Fibroblast of mammary gland (primary cell): ENCODE data around the gene ABCA1.

Experiments used
- DNase-seq: peaks from one replicate; pipeline ENCODE4 v3.0.0-alpha.2; 2010; ENCODE audit warnings: low read depth
- H3K4me3 ChIP-seq: 2 replicates; pipeline ENCODE4 v1.5.1; 2011; ENCODE audit warnings: low read depth, mild to moderate bottlenecking, low read length, moderate library complexity; ENCODE audit not compliant: control insufficient read depth
- TF ChIP-seq, protein P1 (sequence below): conservative IDR thresholded peaks from 2 replicates; pipeline ENCODE4 v1.5.1; 2011; ENCODE audit warnings: low read depth, low read length, inconsistent platforms; ENCODE audit not compliant: control insufficient read depth, insufficient read depth

ABCA1 gene

DNA sequence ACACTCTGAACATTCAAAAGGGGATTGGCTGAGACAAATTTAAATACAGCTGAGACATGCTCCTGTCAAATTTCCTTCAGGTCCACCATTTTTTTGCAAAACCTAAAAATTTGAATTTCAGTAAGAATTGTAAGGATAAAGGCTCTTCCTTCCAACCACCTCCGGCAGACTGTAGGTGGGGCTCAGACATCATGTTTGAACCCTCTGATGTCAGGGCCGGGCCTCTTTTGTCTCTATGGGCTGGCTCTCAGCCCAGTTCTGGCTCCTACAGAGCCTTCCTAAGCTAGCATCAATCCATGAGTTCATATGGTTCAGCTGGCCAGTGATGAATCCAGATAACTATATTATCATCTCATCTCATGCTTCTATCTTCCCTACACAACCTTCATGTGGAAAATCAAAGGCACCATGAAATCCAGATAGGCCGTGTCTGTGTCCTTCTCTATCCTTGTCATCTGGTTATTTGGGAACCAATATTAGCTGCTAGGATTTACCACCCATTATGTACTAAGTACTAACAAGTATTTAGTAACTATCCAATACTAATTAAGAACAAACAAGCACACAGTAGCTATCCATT is 119.8 kb downstream of the ABCA1 start:
- peak; percentile 71 for DNase-seq
- TF ChIP-seq, protein P1, sequence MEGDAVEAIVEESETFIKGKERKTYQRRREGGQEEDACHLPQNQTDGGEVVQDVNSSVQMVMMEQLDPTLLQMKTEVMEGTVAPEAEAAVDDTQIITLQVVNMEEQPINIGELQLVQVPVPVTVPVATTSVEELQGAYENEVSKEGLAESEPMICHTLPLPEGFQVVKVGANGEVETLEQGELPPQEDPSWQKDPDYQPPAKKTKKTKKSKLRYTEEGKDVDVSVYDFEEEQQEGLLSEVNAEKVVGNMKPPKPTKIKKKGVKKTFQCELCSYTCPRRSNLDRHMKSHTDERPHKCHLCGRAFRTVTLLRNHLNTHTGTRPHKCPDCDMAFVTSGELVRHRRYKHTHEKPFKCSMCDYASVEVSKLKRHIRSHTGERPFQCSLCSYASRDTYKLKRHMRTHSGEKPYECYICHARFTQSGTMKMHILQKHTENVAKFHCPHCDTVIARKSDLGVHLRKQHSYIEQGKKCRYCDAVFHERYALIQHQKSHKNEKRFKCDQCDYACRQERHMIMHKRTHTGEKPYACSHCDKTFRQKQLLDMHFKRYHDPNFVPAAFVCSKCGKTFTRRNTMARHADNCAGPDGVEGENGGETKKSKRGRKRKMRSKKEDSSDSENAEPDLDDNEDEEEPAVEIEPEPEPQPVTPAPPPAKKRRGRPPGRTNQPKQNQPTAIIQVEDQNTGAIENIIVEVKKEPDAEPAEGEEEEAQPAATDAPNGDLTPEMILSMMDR, result peak; percentile 46
- no peak overlapping the region for H3K4me3 ChIP-seq

DNA sequence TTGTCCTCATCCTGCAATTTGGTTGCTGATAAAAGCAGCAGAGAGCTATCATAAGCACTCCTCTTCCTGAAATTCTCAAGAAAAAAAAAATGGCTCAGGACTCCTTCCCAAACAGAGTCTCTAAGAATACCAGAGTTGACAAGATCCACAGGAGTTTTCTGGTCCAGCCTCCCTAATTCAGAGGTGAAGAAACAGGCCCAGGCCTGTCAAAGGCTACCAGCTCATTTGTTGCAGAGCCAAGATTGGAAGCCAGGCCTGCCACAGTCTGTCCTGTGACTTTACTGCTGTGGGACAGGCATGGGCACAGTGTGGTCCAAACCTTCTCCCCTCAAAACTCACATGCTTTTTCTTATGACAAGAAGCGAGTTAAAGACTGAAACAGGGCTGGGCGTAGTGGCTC is 122.5 kb downstream of the ABCA1 start:
- no peak overlapping the region for H3K4me3 ChIP-seq
- DNase-seq, result no peak
- TF ChIP-seq, protein P1, result no peak

DNA sequence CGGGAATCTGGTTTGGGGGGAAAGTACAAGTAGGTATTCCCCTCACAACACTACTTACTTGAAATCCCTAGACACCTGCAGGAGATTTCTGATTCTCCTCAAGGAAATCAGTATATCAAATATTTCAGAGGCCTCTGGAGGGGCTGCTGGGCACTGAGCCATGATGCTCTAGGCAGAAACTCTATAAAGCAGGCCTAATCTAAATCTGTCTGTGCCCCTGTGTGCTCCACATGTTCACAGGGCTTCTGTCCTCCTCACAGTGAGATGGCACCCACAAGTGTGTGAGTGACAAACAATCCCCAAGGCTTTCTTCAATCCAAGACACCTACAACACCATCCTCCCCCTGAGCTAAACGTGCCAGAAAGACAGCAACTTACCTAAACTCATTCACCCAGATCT is 125.0 kb downstream of the ABCA1 start:
- no peak overlapping the region for H3K4me3 ChIP-seq
- TF ChIP-seq, protein P1, result no peak
- no peak for DNase-seq

DNA sequence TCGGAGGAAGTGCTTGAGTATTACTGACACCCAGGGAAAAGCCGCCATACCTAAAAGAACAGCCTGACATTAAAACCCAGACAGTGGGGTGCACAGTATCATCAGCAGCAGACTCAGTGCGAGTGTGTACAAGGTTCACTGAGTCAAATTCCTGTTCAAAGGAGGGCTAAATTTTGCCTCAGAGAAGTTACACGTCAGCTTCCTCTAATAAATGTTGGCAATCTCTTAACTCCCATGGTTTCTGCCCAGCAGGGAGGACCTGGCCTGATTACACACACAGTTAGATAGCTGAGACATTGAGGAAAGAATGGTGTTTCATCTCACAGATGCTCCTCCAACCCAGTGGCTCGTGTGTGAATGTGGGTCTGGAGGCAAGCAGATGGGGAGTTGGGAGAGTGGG is 125.8 kb downstream of the ABCA1 start:
- DNase-seq, result no peak
- H3K4me3 ChIP-seq, result no peak overlapping the region
- TF ChIP-seq, protein P1, result no peak

DNA sequence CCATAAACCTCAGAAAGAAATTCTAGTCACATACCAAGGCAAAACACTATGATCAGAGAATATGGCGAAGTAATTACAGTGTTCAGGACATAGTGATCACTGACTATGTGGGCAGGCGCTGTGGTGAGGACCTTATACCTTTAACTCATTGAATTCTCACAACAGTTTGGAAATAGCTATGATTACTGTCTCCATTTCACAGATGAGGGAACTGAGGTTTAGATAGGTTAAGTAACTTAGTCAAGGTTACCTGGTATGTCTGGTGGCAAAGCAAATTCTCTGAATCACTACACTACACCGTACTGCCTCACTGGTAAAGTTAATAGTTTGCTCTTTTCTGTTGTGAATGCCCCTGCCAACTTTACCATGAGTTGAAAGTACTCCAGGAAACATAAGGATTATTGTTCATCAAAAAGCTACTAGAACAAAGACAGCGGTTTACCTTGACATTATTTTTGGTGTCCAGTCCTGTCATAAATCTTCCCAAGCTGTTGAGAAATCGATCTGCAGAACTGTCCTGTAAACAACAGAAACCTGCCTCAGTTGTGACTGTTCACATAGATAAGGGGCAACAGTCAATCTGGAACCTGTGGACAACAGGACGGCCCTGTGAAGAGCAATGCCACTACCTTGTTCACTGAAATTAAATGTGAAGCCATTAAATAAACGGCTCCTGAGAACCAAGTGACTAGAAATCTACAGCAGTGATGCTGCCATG is 127.7 kb downstream of the ABCA1 start:
- no peak for DNase-seq
- H3K4me3 ChIP-seq, result no peak overlapping the region
- TF ChIP-seq, protein P1, result no peak

DNA sequence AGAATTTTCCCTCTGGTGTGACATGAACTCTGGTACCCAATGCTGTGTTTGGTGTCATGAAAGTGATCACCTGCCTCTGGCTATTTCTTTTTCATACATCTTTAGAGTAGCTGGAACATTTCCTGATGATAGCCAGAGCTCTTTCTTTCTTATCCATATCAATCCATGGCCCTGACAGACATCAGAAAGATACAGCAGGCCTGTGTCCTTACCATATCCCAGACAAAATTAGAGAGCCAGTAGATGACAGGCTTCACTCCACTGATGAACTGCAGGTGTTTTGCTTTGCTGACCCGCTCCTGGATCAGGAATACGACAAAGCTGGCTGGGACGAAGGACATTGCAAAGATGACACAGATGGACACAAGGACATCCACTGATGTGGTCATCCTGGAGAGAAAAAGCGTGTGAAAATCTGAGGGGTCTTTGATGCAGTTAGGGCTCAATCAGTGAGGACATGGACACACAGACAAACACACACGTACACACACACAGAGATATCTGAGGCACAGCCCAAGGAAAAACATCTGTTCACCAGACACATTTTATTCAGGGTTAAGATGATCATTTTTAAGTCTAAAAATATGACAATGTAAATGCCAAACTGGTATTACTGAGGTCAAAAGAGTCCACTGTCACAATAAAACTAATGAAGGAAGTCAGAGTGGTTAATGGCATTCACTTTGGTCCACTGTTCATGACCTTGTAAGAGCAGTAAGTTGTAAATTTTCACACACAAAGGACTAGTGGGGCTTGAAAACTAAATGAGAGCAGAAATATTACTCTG is 129.6 kb downstream of the ABCA1 start:
- DNase-seq, result no peak
- TF ChIP-seq, protein P1, result no peak
- no peak overlapping the region for H3K4me3 ChIP-seq
